Tibial nerve (tissue), 4 donors: Measurements from ENCODE around the gene GLRX. TPM values are rescaled to one million over a fixed set of nuclear protein-coding genes. Genes with fewer than 3 reads are reported as not detected.

ENCODE experiments used
- DNase-seq, 2 donors: peaks; one replicate each; pipeline ENCODE4 v3.0.0-alpha.2; 2019; ENCODE audit warnings: low spot score in 2 of 2
- H3K27ac ChIP-seq, 4 donors: fragments of 200-600 bp; sonication (generic) in 3 of 4; one replicate each; pipeline ENCODE4 v1.5.1; 2017 to 2019; ENCODE audit warnings: mild to moderate bottlenecking in 1 of 4
- H3K27me3 ChIP-seq, 2 donors: fragments of 200-600 bp; sonication (generic) in 1 of 2; one replicate each; pipeline versions ENCODE4 v1.5.1 to v1.6.0; 2017 to 2019
- H3K36me3 ChIP-seq, 3 donors: fragments of 200-600 bp; sonication (generic); one replicate each; pipeline ENCODE4 v1.5.1; 2018 to 2019
- H3K4me1 ChIP-seq, 4 donors: fragments of 200-600 bp; sonication (generic) in 3 of 4; one replicate each; pipeline ENCODE4 v1.5.1; 2017 to 2019
- H3K4me3 ChIP-seq, 4 donors: fragments of 200-600 bp; sonication (generic) in 3 of 4; one replicate each; pipeline ENCODE4 v1.5.1; 2017 to 2019; ENCODE audit warnings: mild to moderate bottlenecking in 1 of 4, moderate library complexity in 1 of 4
- H3K9me3 ChIP-seq, 4 donors: fragments of 200-600 bp; sonication (generic) in 3 of 4; one replicate each; pipeline ENCODE4 v1.5.1; 2017 to 2019
- CTCF ChIP-seq, 5 experiments: fragments of 200-600 bp in 3 of 5; fragments of 450-650 bp in 2 of 5; sonication (generic) in 3 of 5; IDR thresholded peaks; one replicate each; pipeline ENCODE4 v1.5.1; 2016 to 2019; ENCODE audit warnings: antibody characterized with exemption in 5 of 5, mild to moderate bottlenecking in 3 of 5, moderate library complexity in 2 of 5
- EP300 ChIP-seq, 2 donors: sonication (generic); formaldehyde crosslinking; IDR thresholded peaks; one replicate each; pipeline ENCODE4 v1.6.1; 2017; ENCODE audit warnings: antibody characterized with exemption in 2 of 2, mild to moderate bottlenecking in 1 of 2
- POLR2A ChIP-seq, 2 donors: fragments of 450-650 bp; IDR thresholded peaks; one replicate each; pipeline ENCODE4 v1.6.1; 2017; ENCODE audit warnings: antibody characterized with exemption in 2 of 2, mild to moderate bottlenecking in 2 of 2, moderate library complexity in 2 of 2
- WGBS, 2 donors: methylation state at CpG; one replicate each; pipeline ENCODE4 v1.1.5; 2018; 5-methylcytosine and 5-hydroxymethylcytosine counted together
- total RNA-seq, 4 donors: library from RNA; depleted of rRNA; stranded (reverse); fragments of >200 nt; gene quantifications; one replicate each; pipeline ENCODE4 v1.1.0, GENCODE V29; 2016

Gene GLRX
- total RNA-seq, 4 donors from 2014 or later: 15.3 to 72.0 (median 40.4) TPM

DNA sequence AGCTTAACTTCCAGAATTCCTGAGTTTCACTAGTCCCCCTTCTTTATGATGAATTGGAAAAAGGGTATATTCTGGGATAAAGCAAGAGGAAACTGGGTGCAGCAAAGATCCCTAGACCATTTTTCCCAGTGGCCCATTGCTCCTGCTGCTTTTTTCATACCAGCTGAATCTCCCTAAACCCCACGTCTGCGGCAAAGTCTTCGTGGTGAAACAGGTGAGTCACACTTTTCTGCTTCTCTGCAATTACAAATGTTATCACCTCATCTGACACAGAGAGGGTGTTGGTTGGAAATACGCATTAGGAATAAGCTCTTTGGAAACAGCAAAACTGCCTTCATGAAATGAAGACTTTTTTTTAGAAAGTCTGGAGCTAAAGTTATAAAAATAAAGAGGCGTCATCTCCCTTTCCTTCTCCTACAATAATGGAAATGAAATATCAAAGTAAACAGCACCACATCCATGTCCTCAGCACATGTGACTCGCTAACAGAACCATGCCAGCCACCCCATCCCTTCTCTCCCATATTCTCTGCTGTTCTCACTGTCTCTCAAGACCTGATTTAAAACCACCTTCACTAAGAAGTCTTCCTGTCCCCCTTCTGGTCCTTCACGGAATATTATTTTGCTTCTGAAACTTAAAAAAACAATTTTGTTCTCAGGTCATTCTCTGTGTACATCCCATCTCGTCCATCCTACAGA is 39.5 kb upstream of the GLRX start:
- DNase-seq: no peak
- Histone ChIP-seq H3K4me1 (peaks cover 0 to 55% (median 42%) of the 10 kb centered on the region in 4 donors), H3K36me3 (no peaks in the 10 kb centered on the region), H3K9me3 (no peaks in the 10 kb centered on the region), H3K27ac (peak overlapping the region; percentile 7 to 94 (median 66)), H3K27me3 (no peaks in the 10 kb centered on the region), H3K4me3 (no peak overlapping the region)
- TF ChIP-seq CTCF (IDR thresholded peaks at IDR 0.05) (peak in 1 of 5 experiments; percentile 9), EP300 (IDR thresholded peaks at IDR 0.05) (no peak), POLR2A (IDR thresholded peaks at IDR 0.05) (no peak)
- 76 to 78% methylated on average over 8 of the region's 8 CpGs for WGBS, 2 donors

- DNase-seq: peak; percentile 65 to 83
- Histone ChIP-seq H3K27me3 (no peaks in the 10 kb centered on the region), H3K4me1 (peaks cover 0 to 62% (median 48%) of the 10 kb centered on the region in 4 donors), H3K27ac (peak overlapping the region; percentile 7 to 94 (median 66)), H3K9me3 (no peaks in the 10 kb centered on the region), H3K36me3 (no peaks in the 10 kb centered on the region), H3K4me3 (no peak overlapping the region)
- TF ChIP-seq POLR2A (IDR thresholded peaks at IDR 0.05): peak; percentile 36 to 41
- TF ChIP-seq CTCF (IDR thresholded peaks at IDR 0.05): peak in 1 of 5 experiments; percentile 19
- TF ChIP-seq EP300 (IDR thresholded peaks at IDR 0.05): peak; percentile 90 to 95
- WGBS, 2 donors: 35 to 39% methylated on average over 14 of the region's 14 CpGs
Observed at GRCh38 chr5:95861221-95861863, 38.8 kb upstream of the GLRX start.

DNA sequence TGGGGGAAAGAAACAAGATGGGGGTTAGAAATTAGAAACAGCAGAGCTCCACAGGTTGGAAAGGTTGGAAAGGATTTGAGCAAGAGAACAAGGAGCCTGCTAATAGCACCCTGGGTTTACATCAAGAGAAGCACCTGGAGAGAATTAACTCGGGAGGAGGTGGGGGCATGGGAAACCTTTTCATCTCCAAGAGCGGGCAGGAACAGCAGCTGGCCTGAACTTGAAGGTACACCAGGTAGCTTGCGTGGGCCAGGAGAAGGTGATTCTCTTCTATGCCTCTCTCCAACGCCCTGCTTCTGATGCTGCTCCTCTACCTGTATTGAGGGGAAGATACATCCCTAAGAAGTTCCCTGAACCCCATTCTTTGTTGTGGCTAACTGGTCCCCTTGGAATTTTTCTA is 37.1 kb upstream of the GLRX start:
- H3K36me3 ChIP-seq: no peaks in the 10 kb centered on the region
- H3K27me3 ChIP-seq: no peaks in the 10 kb centered on the region
- TF ChIP-seq POLR2A (IDR thresholded peaks at IDR 0.05) (no peak), EP300 (IDR thresholded peaks at IDR 0.05) (no peak), CTCF (IDR thresholded peaks at IDR 0.05) (no peak)
- H3K4me3 ChIP-seq: no peak overlapping the region
- peak overlapping the region; percentile 72 to 94 (median 86) for H3K27ac ChIP-seq
- 84 to 94% methylated on average over 4 of the region's 4 CpGs for WGBS, 2 donors
- peaks cover 0 to 68% (median 48%) of the 10 kb centered on the region in 4 donors for H3K4me1 ChIP-seq
- no peak for DNase-seq
- no peaks in the 10 kb centered on the region for H3K9me3 ChIP-seq

GRCh38 chr5:95858661-95859595 is 36.4 kb upstream of the GLRX start:
- no peaks in the 10 kb centered on the region for H3K27me3 ChIP-seq
- peak overlapping the region in 3 of 4 donors; percentile 2 to 40 (median 34) for H3K4me3 ChIP-seq
- H3K27ac ChIP-seq: peak overlapping the region; percentile 72 to 94 (median 86)
- peak; percentile 98 to 100 (median 99) for TF ChIP-seq CTCF (IDR thresholded peaks at IDR 0.05)
- TF ChIP-seq EP300 (IDR thresholded peaks at IDR 0.05): peak; percentile 69 to 93
- peak in 1 of 2 donors; percentile 38 for TF ChIP-seq POLR2A (IDR thresholded peaks at IDR 0.05)
- H3K4me1 ChIP-seq: peaks cover 0 to 68% (median 48%) of the 10 kb centered on the region in 4 donors
- DNase-seq: peak; percentile 75 to 81
- H3K9me3 ChIP-seq: no peaks in the 10 kb centered on the region
- no peaks in the 10 kb centered on the region for H3K36me3 ChIP-seq
- 15 to 17% methylated on average over 27 to 28 of the region's 28 CpGs for whole genome bisulfite sequencing, 2 donors
